NCI-H748 (cell line): ENCODE measurements around the gene HHIPL2.
"Not testable (repeated sequence)": the region's sequence is repeated elsewhere in the genome, so short reads cannot be mapped to it uniquely, and the experiment has no call there.

Experiments
- DNase-seq: peaks from one replicate; lab custom pipeline; 2025; ENCODE audit not compliant: unreplicated experiment; lab: John Stamatoyannopoulos, UW

Gene HHIPL2

GRCh38 chr1:222540598-222540995 lies 7.3 kb downstream of the HHIPL2 start:
- no peak for DNase-seq

GRCh38 chr1:222539951-222540597 lies 7.8 kb downstream of the HHIPL2 start:
- no peak for DNase-seq

- DNase-seq: no peak
These were observed 12.4 kb downstream of the HHIPL2 start for GRCh38 chr1:222535455-222535854.

DNA sequence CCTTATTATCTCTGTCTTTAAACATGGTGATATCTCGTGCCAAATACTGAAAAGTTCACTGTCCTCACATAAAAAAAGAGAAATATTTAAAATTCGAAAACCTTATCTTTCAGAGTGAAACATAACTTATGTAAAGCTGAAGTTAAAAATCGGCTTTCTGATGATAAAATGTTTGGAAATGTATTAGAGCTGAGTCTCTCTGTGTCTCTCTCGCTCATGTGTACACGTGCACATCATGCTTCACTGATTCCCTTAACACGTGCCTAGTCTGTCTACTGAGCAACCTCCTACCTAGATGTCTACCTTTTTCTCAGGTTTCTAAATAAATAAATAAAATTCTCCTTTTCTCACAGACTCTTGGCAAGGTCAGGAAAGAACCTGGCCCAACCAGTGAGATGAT lies 17.1 kb downstream of the HHIPL2 start:
- no peak for DNase-seq

GRCh38 chr1:222529916-222530315 lies 18.0 kb downstream of the HHIPL2 start:
- DNase-seq: no peak

- DNase-seq: no peak
These were observed 18.7 kb downstream of the HHIPL2 start for GRCh38 chr1:222529181-222529580.

GRCh38 chr1:222525951-222526350 lies 22.0 kb downstream of the HHIPL2 start:
- DNase-seq: no peak

- no peak for DNase-seq
These were observed 24.1 kb downstream of the HHIPL2 start for GRCh38 chr1:222523852-222524251.

DNA sequence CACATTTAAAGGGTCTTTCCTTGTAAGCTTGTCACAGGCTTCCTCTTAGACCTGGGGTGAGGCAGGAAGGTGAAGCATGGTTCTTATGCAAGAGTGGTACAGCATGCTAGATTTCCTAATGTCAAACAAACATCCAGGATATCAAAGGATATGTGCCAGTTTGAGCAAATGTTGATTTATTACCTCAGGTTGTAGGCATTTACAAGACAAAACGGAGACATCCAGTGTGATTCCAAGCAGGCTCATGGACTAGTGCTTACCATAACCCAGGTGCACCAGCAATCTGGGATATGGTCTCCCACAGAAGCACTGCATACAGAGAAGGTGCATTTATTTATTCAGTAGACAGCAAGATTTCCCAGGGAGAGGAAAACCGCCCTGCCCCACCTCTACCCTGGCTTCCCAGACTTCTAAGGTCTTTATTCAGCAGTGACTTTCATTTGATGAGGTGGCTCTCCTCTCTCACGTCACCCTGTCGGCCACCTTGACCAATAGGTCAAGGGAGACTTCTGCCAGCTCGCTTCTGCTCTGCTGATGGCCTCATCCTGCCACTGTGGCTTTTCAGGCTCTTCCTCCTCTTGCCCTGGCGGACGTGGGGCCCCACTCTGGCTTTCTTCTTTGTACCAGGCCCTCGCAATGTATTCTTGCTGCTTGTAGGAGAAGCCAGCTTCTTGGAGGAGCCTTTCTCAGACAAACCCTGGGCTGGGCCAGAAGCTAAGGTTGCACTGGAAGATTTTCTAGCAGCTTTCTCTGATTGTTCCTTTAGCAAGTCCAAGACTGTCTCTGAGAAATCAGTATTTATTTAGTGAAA lies 25.6 kb downstream of the HHIPL2 start:
- DNase-seq: no peak

DNA sequence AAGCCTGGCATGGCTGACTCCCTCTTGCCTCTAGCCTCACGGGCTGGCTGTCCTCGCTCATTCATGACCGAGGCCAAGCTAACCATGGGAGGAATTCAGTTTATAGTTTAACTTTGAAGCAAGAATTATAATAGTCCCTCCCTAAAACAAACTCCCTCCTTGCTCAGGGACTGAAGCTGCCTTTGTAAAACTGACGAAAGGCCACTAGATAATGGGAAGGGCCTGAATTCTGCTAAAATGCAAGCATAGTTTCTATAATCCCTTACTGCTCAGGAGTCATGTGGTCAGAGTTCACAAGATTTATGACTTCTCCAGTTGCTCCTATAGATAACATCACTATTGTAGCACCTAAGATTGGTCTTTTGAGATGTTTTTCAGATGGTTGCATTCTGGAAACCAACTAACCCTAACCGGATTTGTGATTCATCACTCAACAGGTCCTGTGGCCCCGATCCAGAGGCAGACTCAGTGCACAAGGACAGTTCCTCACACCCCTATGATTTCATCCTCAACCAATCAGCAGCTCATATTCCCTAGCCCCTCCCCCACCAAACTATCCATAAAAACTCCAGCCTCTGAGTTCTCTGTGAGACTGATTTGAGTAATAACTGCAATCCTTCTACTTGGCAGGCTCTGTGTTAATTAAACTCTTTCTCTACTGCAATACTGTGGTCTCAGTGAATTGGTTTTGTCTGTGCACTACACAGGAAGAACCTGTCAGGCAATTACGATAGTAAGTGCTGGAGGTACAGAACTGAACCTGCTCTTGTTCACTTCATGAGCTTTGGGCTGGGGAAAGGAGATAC lies 26.4 kb downstream of the HHIPL2 start:
- DNase-seq: no peak

DNA sequence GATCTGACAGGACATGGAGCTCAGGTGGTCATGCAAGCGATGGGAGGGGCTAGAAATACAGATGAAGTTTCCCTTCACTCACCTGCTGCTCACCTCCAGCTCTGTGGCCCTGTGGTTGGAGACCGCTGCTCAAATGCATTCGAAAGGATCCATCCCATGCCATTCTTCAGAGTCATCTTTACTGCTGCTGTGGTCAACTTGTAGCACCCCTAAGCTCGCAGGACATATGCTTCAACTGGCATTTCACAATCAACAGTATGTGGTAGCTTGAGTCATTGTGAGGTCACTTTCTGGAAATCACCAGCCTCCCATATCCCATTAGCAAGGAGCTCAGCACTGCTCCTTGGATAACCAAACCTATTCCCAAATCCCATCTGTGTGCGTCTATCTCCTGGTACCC lies 58.4 kb downstream of the HHIPL2 start:
- DNase-seq: not testable (repeated sequence)

GRCh38 chr1:222487774-222488173 lies 60.1 kb downstream of the HHIPL2 start:
- not testable (repeated sequence) for DNase-seq

GRCh38 chr1:222484005-222484404 lies 63.9 kb downstream of the HHIPL2 start:
- DNase-seq: not testable (repeated sequence)

- not testable (repeated sequence) for DNase-seq
These were observed 68.3 kb downstream of the HHIPL2 start for GRCh38 chr1:222479567-222479966.

GRCh38 chr1:222476436-222476835 lies 71.5 kb downstream of the HHIPL2 start:
- DNase-seq: not testable (repeated sequence)

DNA sequence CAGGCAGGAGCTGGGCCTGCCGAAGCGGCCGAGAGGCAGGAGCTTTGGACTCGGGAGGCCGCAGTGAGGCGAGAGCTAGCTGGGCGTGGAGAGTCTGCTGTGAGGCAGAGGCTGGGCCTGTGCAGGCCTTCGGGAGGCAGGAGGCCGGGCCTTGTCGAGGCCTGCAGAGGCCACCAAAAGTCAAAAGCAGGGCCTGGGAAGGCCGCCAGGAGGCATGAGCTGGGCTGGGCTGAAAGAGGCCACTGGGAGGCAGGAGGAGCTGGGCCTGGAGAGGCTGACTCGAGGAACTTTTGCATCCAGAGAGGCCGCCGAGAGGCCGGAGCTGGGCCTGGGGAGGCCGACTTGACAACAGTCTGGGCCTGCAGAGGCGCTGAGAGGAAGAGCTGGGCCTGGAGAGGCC lies 74.2 kb downstream of the HHIPL2 start:
- DNase-seq: not testable (repeated sequence)

DNA sequence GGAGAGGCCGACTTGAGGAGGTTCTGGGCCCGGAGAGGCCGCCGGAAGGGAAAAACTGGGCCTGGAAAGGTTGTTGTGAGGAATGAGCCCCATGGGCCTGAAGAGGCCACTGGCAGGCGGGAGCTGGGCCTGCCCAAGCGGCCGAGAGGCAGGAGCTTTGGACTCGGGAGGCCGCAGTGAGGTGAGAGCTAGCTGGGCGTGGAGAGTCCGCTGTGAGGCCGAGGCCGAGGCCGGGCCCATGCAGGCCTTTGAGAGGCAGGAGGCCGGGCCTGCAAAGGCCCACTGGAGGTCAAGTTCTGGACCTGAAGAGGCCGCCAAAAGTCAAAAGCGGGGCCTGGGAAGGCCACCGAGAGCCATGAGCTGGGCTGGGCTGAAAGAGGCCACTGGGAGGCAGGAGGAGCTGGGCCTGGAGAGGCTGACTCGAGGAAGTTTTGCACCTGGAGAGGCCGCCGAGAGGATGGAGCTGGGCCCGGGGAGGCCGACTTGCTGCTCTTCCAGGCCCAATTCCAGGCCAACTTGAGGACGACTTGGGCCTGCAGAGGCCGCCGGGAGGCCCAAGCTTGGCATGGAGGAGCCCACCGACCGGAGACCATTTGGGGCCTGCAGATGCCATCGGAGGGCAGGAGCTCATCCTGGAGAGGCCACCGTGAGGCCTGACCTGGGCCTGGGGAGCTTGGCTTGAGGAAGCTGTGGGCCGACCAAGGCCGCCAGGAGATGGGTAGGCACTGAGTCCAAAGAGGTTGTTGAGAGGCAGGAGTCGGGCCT lies 74.9 kb downstream of the HHIPL2 start:
- DNase-seq: not testable (repeated sequence)
